Nucleus accumbens (tissue), 56 donors: ENCODE results near the gene ZBTB1.

Source experiments
- DNase-seq, 56 donors: peaks; one replicate each; lab custom pipeline; 2025; lab: John Stamatoyannopoulos, UW

Gene ZBTB1, protein sequence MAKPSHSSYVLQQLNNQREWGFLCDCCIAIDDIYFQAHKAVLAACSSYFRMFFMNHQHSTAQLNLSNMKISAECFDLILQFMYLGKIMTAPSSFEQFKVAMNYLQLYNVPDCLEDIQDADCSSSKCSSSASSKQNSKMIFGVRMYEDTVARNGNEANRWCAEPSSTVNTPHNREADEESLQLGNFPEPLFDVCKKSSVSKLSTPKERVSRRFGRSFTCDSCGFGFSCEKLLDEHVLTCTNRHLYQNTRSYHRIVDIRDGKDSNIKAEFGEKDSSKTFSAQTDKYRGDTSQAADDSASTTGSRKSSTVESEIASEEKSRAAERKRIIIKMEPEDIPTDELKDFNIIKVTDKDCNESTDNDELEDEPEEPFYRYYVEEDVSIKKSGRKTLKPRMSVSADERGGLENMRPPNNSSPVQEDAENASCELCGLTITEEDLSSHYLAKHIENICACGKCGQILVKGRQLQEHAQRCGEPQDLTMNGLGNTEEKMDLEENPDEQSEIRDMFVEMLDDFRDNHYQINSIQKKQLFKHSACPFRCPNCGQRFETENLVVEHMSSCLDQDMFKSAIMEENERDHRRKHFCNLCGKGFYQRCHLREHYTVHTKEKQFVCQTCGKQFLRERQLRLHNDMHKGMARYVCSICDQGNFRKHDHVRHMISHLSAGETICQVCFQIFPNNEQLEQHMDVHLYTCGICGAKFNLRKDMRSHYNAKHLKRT

DNA sequence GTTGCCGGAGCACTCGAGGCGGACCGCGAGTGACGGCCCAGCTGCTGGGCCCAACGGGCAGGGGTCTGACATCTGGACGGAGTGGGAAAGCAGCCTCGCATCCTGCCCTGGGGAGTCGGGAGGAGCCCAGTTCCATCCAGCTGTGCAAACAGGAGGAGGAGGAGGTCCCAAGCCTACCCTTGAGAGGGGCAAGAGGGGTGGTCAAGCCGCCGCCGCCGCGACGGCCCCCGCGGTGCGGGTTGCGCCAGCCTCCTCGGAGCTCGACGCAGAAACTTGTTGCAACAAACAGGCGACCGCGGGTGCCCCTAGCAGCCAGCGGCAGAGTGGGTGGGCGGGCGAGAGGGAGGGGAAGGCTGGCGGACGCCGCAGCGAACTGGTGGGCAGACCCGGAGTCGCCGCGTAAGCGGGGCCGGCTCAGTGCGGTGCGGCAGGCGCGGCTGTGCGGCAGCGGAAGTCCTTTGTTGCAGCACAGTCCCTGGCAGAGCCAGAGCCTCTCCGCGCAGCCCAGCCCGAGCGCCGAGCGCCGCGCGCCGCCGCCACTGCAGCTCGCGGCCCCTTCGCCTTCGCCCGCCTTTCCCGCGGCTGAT is at the start of gene ZBTB1:
TSS of gene ZBTB1 (plus strand) at position 461 of the 587 bp plus-strand sequence. CDS start 16,735 bp downstream, outside the sequence.
- peak; percentile 17 to 94 (median 73) for DNase-seq

- no peak for DNase-seq
These were observed 45.0 kb upstream of the ZBTB1 start for GRCh38 chr14:64459405-64460136.

GRCh38 chr14:64461221-64461620 is 43.3 kb upstream of the ZBTB1 start:
- DNase-seq = peak in 15 of 56 donors; percentile 15 to 73 (median 46)

DNA sequence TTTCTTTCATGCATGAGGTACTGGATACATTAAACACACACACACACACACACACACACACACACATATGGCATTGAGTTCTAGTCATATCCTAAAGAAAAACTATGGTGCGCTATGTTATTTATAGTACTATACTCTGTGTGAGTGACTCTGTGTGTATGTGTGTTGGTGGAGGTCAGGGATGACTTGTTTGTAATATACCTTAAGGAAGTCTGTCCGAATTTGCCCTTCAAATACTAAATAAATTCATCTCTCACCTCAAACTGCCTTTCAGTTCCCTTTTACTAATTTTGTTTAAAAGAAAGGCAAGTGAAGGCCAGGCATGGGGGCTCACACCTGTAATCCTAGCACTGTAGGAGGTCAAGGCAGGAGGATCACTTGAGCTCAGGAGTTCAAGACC is 41.4 kb upstream of the ZBTB1 start:
- no peak for DNase-seq

GRCh38 chr14:64463873-64464272 is 40.7 kb upstream of the ZBTB1 start:
- no peak for DNase-seq

DNA sequence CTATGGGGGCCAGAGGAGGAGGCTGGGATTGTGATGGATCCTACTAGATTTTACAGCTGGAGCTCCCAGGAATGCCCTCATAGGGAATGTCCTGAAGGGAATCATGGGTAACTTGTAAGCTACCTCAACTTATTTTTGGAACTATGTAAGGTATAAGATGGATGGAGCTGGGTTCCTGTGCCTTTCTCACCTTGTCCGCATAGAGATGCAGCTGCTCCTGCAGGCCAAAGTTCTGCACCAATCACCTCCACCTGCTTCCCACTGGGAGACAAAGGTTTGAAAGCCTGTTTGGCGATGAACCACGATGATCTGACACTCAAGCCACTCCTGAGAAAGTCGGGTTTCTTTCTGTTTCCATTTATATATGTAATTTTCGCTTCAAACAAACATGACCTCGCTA is 39.9 kb upstream of the ZBTB1 start:
- no peak for DNase-seq

- peak in 55 of 56 donors; percentile 9 to 86 (median 58) for DNase-seq
These were observed 39.3 kb upstream of the ZBTB1 start, which contains the start of gene AKAP5 for GRCh38 chr14:64465191-64465822. Gene AKAP5, plus strand, starts transcription at chr14:64465499. Its CDS starts 2,896 bp downstream, at chr14:64468395.

DNA sequence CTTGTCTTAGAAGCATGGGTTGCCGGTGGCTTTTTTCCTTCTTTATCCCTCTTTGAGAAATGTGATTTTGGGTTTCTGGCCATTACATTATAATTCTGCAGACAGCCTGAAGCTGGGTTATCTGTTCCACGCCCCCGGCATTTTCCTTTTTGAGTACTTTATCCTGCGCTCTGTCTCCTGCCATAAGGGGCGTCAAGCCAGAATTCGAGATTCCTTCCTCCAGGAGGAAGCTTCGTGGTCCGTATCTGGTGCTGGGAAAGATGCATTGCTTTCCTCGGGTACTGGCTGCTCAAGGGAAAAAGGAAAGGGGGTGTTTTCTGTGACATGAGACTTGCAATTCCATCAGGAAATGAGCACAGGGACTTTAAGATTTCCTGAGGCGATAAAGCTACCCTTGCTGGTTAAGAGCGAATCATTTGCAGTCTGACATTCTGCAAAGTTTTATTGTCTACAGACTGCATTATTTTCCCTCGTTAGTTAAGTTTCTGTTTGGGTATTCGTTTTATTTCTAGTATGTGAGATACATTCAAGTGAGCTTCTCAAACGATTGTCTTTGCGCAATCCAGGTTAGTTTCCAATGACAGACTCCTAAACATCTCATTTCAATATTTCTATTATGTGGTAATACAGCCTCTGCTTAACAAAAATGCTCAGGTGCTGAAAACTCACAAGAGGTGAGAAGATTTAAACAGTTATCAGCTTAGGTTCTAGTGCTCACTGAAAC is 38.6 kb upstream of the ZBTB1 start:
- DNase-seq = peak in 18 of 56 donors; percentile 13 to 52 (median 24)

DNA sequence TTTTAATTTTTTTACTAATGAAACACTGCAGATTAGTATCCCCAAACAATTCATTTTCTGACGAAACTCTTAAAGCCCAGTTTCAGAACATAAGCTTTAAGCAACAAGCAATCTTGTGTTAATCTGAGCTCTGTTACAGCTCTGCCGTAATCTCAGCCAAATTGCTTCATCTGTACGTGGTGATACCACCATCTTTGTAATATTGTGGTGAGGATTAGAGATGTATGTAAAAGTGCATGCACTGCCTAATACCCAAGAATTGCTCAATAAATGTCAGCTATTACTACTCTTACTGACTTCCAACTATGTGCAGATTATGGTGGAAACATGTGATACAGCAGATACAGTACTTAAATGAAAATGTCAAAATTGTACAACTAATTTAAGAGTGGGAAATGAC is 37.5 kb upstream of the ZBTB1 start:
- DNase-seq = no peak

DNA sequence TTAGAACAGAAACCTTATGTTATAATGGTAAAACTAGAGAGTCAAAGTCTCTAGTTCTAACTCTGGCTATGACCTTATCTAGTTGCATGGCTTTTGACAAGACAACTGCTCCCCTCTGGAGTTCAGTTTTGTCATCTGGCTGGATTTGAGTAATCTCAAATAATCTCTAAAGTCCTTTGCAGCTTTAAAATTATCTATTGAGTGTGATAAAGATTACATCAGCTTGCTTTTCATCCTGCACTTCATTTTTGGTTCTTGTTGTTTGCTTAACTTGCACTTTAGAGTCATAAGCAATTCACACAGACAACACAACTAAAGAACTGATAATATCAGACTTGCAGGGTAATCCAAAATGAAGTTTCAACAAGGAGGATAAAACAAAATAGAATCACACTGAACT is 37.0 kb upstream of the ZBTB1 start:
- DNase-seq = no peak

DNA sequence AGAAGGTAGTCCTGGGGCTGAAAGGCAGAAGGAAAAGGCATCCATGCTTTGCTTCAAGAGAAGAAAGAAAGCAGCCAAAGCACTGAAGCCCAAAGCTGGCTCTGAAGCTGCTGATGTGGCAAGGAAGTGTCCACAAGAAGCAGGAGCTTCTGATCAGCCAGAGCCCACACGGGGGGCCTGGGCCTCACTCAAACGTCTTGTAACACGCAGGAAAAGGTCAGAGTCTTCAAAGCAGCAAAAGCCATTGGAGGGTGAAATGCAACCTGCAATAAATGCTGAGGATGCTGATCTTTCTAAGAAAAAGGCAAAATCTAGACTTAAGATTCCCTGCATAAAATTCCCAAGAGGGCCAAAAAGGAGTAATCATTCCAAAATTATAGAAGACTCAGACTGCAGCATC is 36.1 kb upstream of the ZBTB1 start:
- DNase-seq = no peak

- no peak for DNase-seq
These were observed 30.5 kb upstream of the ZBTB1 start for GRCh38 chr14:64474041-64474440.

DNA sequence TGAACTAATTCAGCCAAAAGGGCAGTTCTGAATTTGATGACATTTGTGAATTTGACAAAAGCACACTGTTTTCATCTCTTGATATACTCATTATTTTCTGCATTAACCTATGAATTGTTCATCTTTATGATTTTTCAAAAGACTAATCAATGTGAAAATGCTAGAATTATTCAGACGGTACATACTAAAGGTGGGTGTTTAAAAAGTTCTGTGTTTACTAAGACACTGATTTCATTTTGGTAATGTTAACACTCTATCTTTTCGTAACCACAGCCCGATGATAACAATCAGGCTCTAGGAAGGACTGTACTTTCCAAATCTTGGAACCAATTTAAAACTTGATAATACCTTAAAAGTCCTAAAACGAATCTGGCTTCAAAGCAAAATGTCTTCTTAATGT is 29.9 kb upstream of the ZBTB1 start:
- DNase-seq = no peak

DNA sequence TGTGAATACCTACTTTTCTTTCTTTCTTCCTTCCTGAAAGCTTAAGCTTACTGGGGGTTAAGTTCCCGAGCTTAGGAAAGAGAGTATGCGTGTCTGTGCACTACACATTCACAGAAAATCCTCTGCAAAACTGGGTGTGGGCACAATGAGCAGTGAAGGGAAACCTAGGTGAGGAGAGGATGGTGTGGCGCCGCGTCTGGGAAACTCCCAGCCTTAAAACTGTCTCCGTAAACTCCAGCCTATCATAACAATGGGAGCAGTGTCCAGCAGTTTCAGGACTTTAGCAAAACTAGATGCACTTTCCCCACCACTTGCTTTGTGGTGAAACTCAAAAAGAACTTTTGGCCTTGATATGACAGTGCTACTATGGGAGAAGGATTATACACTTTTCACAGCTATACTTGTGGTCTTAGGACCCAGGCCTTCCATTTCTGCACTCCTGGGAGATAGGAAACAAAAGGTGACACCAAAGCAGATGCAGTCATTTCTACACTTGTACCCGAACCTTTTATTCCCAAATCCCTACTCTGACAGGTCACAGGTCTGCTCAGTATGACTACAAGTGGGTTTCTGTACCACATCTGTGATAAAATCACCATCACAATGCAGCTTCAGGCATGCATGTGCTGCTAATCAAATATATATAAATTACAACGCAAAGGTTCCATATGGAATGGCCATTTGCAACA is 28.8 kb upstream of the ZBTB1 start:
- no peak for DNase-seq

- DNase-seq = no peak
These were observed 28.1 kb upstream of the ZBTB1 start for GRCh38 chr14:64476438-64476837.

DNA sequence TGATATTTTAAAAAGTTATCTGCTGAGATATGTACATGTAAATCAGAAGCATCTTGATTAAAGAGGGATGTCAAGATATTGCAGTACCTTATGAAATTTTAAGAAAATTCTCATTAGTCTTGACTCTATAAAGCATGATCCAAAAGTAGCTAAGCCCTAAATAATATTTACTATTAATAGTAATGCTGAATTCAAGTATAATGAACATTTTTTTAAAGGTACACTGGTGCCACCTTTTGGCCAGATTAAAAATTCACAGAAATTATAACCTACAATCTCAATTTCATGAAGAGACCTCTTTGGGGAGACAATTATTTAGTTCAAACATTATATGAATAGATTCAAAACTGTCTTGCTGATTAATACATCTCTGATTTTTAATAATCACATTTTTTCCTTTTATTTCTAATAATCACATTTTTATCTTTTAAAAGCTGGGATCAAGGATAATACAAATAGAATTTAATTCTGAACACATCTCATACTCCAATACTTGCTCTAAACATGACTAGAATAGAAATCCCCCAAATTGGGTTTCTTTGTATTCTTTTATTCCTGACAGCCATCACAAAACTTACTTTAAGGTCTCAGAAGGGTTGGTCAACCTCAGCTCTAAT is 25.8 kb upstream of the ZBTB1 start:
- no peak for DNase-seq

GRCh38 chr14:64488590-64489099 is 15.9 kb upstream of the ZBTB1 start:
- no peak for DNase-seq

GRCh38 chr14:64491637-64492036 is 12.9 kb upstream of the ZBTB1 start:
- no peak for DNase-seq
